HG02938 (cell line): ENCODE data around the gene DCAF12.
"Not testable (repeated sequence)": the region's sequence is repeated elsewhere in the genome, so short reads cannot be mapped to it uniquely, and the experiment has no call there.

Experiments
- ATAC-seq: cut with Tn5 transposase; IDR thresholded peaks from one replicate; pipeline ENCODE4 v1.9.1; 2021; ENCODE audit warnings: mild to moderate bottlenecking, moderate library complexity; ENCODE audit not compliant: unreplicated experiment

DCAF12 gene

DNA sequence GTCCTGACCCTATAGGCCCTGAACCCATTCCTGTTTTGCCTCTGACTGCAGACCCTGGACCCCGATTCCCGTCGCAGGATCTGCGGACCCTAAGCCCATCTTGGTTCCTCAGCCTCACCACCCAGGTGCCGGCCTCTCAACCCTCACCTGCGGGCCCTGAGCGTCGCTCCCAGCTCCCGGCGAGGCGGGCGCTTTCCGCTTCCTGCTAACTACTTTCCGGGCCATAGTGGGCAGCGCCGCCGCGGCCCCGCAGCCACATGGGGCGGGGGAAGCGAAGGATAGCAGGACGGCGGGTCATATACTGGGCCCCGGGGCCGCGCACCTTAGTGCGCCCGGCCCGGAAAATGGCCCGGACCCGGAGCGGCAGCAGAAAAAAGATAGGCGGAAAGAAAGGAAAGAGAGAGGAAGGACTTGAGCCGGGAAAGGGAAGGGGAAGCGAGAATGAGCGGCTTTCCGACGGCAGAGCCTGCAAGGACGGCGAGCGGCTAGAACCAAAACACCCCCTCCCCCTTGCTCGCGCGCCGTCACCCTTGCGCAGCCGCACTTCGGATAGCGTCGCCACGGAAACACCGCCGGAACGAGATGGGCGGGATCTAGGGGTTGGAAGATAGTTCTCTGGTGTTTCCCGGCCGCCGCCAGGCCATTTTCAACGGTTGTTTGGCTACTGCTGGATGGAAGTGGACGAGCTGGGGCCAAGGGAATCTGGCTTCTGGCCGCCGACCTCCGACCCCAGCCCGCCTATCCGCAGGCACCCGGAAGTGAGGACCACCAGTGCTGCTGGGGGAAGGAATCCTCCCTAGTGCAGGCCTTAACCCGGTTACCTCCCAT, at the start of gene DCAF12:
DCAF12 (minus strand) TSS at position 492 of the 828 bp plus-strand sequence; CDS start at position 225, 267 bp downstream.
- peak; percentile 77 for ATAC-seq

- no peak for ATAC-seq
Measured at GRCh38 chr9:34176089-34176488, 49.6 kb upstream of the DCAF12 start.

- ATAC-seq = no peak
Measured at GRCh38 chr9:34171753-34172535, 45.4 kb upstream of the DCAF12 start.

- ATAC-seq = no peak
Measured at GRCh38 chr9:34170237-34170991, 43.9 kb upstream of the DCAF12 start.

DNA sequence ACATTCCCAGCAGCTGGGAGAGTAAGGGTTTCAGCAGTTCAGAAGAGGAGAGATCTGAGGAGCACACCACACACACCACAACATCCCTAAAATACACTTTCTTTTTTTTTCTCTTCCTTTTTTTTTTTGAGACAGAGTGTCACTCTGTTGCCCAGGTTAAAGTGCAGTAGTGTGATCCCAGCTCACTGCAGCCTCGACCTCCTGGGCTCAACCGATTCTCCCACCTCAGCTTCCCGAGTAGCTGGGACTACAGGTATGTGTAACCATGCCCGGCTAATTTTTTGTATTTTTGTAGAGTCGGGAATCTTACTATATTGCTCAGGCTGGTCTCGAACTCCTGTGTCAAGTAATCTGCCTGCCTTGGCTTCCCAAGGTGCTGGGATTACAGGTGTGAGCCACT, 42.6 kb upstream of the DCAF12 start:
- no peak for ATAC-seq

GRCh38 chr9:34163434-34163833, 36.9 kb upstream of the DCAF12 start:
- no peak for ATAC-seq

DNA sequence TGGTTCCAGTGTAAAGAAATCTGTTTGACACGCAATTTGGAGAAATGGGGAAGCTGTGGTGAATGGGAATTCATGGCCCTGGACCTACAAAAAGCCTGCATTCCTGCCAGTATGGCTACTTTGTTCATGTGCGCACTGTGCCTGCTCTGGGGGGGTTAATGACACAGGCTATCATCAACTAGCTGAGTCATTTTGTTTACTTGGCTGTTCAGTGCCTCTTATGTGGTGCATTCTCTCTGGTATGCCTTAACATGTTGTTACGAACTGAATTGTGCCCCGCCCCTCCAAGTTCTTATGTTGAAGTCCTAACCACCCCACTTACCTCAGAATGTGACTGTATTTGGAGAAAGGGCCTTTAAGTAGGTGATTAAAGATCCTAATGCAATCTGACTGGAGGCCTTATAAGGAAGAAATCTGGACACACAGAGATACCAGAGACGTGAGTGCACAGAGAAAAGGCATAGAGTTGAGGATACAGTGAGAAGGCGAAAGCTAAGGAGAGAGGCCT, 31.9 kb upstream of the DCAF12 start:
- no peak for ATAC-seq

DNA sequence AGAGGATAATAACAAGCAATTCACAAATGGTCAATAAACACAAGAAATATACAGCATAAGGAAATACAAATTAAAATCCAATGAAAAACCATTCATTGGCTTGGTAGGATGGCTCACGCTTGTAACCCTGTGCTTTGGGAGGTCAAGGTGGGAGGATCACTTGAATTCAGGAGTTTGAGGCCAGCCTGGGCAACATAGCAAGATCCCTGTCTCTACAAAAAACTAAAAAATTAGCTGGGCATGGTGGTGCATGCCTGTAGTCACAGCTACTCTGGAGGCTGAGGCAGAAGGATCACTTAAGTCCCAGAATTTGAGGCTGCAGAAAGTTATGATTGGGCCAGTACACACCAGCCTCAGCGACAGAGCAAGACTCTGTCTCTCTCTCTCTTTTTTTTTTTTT, 31.4 kb upstream of the DCAF12 start:
- no peak for ATAC-seq

DNA sequence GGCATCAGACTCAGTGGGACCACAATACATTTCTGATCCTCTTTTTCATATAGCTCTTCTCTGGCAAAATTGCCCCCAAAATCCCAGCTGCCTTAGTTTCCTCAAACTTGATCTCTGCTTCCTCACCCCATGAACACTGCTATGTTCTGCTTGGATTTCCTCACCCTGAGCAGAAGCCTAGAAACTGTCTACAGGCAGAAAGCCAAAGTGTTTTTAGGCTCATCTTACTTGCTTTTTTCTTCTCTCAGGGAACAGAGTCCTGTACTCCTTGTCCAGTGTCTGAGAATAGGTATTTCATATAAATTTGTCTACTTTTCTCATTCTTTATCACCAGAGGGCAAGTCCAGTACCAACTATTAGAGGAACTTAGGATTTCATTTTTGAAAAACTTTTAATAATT, 30.8 kb upstream of the DCAF12 start:
- no peak for ATAC-seq

- no peak for ATAC-seq
Measured at GRCh38 chr9:34154057-34154456, 27.6 kb upstream of the DCAF12 start.

GRCh38 chr9:34151398-34151797, 24.9 kb upstream of the DCAF12 start:
- ATAC-seq = no peak

- no peak for ATAC-seq
Measured at GRCh38 chr9:34145165-34145564, 18.7 kb upstream of the DCAF12 start.

- ATAC-seq = no peak
Measured at GRCh38 chr9:34143116-34143515, 16.6 kb upstream of the DCAF12 start.

GRCh38 chr9:34140853-34141252, 14.4 kb upstream of the DCAF12 start:
- no peak for ATAC-seq

DNA sequence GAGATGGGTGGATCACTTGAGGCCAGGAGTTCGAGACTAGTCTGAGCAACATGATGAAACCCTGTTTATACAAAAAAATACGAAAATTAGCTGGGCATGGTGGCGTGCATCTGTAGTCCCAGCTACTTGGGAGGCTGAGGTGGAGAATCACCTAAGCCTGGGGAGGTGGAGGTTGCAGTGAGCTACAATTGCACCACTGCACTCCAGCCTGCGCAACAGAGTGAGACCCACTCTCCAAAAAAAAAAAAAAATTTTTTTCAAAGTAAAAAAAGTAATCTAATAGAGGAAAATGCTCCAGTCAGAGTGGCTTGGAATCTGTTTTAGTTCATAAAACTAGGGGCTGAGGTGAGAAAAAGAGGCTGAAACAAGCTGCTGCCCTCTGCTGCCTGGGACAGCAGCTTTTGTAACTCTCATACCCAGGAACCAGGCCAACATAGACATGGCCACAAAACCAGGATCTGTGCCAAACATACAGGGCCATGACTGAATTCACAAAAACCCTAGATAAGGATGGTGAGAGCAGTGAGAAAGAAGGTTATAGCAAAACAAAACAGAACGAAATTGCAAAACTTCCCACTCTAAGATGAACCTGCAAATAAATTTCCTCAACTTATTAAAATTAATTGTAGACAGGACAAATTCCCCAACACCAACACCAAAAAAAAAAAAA, 13.1 kb upstream of the DCAF12 start:
- no peak for ATAC-seq

DNA sequence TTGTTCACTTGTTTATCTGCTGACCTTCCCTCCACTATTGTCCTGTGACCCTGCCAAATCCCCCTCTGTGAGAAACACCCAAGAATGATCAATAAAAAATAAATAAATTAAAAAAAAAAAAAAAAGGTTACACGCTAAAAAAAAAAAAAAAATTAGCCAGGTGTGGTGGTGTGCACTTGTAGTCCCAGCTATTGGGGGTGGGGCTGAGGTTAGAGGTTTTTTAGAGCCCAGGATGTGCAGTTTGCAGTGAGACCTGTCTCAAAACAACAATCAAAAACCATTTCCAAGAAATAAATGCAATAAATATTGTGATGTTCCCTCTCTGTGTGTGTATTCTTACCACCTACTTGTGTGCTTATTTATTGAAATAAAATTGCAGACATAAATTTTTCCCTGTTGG, 12.1 kb upstream of the DCAF12 start:
- ATAC-seq = not testable (repeated sequence)

DNA sequence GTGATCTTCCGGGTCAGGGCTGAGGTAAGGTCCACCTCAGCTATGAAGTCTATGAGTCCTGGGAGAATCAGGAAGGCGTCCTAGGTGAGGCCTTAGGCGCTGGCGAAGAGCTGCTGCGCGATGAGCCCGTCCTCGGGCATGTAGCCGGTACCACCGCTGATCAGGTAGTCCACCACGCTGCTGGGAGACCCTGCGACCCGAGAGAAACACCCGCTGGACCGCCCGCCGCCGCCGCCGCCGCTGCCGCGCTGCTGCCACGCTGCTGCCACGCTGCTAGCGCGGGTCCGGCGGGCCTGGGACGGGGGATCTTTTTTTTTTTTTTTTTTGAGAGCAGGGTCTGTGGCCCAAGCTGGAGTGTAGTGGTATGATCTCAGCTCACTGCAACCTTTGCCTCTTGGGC, 8.0 kb upstream of the DCAF12 start:
- no peak for ATAC-seq

DNA sequence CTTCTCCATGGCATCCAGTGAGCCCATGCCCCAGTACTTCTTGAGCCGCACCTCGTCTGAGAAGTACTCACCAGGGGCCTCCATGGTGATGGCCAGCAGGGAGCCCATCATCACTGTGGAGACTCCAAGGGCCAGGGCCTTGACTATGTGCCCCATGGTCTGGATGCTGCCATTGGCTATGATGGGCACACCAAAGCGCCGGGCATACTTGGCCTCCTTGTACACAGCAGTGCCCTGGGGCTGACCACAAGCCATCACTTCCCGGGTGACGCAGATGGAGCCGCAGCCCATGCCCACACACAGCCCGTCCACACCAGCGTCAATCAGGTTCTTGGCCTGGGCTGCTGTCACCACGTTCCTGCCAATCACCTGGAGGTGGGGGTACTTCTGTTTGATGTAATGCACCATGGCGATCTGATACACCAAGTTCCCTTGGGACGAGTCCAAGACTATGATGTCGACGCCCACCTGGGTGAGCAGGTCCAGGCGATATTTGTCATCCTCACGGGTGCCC, 7.0 kb upstream of the DCAF12 start:
- ATAC-seq = no peak

GRCh38 chr9:34131571-34131970, 5.1 kb upstream of the DCAF12 start:
- ATAC-seq = no peak
